GM12801 (cell line): ENCODE measurements around the gene RAMP1.

Source experiments
- TF ChIP-seq, protein P1 (sequence below): IDR thresholded peaks from one replicate; pipeline ENCODE4 v1.5.1; 2011; ENCODE audit warnings: control low read depth; ENCODE audit not compliant: insufficient read length; ENCODE audit errors: extremely low read depth

The RAMP1 gene

DNA sequence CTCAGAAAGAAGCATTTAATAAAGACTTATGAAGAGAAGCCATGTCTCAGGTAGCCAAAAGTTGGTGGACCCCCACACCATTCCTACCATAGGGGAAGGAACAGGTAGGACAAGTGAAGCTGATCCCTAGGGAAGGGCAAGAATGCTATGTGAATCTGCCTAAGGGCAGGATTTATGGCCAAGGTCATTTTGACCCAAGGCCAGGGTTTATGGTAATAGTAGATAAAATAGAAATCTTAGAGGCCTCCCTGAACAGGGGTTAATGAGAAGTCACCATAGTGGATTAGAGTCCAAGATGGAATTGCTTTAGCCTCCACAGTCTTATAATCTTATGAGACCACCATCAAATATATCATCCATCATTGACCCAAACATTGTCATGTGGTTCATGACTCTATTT is 81.4 kb downstream of the RAMP1 start:
- TF ChIP-seq, protein P1, sequence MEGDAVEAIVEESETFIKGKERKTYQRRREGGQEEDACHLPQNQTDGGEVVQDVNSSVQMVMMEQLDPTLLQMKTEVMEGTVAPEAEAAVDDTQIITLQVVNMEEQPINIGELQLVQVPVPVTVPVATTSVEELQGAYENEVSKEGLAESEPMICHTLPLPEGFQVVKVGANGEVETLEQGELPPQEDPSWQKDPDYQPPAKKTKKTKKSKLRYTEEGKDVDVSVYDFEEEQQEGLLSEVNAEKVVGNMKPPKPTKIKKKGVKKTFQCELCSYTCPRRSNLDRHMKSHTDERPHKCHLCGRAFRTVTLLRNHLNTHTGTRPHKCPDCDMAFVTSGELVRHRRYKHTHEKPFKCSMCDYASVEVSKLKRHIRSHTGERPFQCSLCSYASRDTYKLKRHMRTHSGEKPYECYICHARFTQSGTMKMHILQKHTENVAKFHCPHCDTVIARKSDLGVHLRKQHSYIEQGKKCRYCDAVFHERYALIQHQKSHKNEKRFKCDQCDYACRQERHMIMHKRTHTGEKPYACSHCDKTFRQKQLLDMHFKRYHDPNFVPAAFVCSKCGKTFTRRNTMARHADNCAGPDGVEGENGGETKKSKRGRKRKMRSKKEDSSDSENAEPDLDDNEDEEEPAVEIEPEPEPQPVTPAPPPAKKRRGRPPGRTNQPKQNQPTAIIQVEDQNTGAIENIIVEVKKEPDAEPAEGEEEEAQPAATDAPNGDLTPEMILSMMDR: no peak

DNA sequence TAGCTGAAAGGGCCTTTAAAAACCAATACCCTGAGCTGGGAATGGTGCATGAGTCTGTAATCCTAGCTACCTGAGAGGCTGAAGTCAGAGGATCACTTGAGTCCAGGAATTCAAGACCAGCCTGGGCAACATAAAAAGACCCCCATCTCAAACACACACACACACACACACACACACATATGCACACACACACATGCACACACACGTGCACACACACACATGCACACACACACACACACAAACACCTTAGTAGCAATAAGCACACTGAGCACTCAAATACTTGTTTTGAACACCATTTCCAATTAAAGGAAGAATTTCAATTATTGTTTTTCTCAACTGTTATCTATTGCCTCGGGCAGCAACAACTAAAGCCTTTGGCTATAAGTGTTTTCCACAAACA is 81.8 kb downstream of the RAMP1 start:
- TF ChIP-seq, protein P1: no peak

DNA sequence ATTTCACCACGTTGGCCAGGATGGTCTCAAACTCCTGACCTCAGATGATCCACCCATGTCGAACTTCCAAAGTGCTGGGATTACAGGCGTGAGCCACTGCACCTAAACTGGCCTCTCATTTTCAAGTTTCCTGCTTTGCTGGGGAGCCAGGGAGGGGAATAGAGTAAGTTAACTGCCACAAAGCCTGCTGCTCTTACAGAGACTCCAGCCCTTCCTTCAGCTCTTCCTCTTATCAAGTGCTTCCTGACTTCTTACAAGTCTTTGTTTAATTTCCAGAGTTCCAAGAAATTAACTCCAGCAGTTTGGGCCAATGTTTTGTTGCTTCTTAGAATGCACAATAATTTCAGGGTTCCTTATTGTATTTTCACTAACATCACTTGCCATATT is 83.1 kb downstream of the RAMP1 start:
- TF ChIP-seq, protein P1: no peak

DNA sequence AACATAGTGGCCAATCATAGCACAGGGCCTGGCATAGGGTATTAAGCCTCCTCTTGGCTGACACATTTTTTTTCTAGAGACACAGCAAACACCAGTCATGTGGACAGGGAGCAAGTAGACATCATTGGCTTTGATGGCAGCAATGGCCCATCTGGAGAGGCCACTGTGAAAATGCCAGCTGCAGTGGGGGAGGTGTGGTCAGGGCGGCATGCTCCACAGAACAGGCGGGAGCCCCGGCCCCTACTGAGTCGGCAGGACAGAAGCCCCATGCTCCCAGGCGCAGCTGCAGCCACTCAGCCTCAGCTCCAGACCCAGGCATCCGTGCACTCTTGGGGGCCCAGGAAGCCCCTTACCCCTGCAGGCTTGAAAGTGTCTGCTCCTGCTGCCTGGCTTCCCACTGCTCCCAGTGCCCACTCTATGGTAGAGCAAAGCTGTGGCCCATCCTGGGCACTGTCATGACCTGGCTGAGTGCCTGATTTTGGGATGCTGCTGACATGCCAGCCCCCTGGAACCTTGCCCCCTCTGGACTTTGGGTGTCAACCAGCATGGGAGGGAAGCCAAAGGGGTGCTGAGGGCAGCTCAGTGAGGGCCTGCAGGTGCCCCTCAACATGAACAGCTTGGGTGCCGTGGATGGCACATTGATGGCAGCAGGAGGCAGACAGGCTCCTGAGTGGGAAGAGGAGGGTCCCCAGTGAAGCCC is 84.1 kb downstream of the RAMP1 start:
- TF ChIP-seq, protein P1: no peak

DNA sequence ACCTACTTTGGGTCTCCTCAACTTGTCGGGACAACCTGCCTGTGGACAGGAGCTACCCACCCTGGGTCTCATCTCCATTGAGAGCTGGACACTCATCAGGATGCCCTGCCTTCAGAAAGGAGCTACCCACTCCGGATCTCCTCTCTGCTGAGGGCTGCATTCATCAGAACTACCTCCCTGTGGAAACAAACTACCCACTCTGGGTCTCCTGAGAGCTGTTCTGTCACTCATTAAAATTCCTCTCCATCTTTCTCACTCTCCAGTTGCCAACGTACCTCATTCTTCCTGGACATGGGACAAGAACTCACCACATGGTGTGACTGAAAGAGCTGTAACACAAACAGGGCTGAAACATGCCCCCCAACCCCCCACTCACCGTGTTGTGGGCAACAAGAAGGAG is 84.9 kb downstream of the RAMP1 start:
- TF ChIP-seq, protein P1: no peak

- TF ChIP-seq, protein P1: no peak
These were observed 87.0 kb downstream of the RAMP1 start for GRCh38 chr2:237946423-237946822.

DNA sequence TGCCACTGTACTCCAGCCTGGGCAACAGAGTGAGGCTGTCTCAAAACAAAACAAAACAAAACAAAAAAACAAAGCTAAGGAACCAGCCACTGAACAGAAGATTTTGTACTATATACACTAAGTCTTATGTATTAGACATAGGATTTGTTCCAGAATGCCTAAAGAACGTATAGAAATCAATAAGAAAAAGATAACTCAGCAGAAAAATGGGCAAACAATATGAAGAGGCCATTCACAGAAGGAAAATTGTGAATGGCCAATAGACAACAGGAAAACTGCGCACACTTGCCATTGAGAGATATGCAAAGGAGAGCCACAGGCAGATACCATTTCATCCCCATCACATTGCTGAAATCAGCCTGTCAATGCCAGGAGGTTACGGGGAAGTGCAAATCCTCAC is 92.5 kb downstream of the RAMP1 start:
- TF ChIP-seq, protein P1: no peak
